ENCODE data around the gene MBTPS1. TPM values are rescaled to one million over a fixed set of nuclear protein-coding genes. Genes with fewer than 3 reads are reported as not detected.

MBTPS1 gene
- total and polyA plus RNA-seq, 4 donors = 45.5 to 130 (median 68.0) TPM

DNA sequence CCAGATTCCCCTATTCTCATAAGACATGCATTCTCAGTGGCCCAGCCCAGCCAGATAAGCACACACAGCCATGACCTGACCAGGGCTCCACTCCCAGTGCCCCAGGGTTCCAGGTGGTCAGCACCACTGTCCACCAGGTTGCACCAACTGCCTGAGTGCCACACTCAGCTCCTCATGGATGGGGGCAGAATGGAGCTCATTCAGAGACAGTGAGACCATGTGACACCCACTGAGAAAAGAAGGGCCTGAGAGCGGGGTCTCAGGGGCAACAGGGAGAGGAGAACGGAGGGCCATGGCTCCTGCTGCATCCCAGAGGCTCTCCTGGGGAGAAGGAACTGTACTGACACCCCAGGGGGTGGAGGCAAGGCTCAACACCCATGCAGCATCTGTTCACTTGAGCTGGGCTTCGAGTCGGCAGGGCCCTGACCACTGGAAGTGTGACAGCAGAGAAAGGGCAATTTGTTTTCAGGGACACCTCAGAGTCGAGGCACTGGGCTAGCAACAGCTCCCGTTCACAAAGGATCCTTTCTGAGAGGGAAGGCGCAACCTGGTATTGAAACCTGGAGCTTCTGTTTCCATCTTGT is 55.4 kb downstream of the MBTPS1 start:
- Histone ChIP-seq H3K9me3 (ENCODE audit: control insufficient read depth in 4 of 4, insufficient read depth in 3 of 4, low read length in 3 of 4) (no peaks in the 10 kb centered on the region), H3K9ac (ENCODE audit: insufficient read depth in 1 of 2, low read length in 2 of 2) (no peak overlapping the region), H3K27ac (ENCODE audit: low read depth in 1 of 2, low read length in 1 of 2) (no peak overlapping the region), H3K4me1 (ENCODE audit: control insufficient read depth in 5 of 5, insufficient read depth in 5 of 5, low read length in 5 of 5) (no peaks in the 10 kb centered on the region), H3K36me3 (ENCODE audit: control insufficient read depth in 4 of 4, insufficient read depth in 4 of 4, low read length in 4 of 4) (peaks cover 18 to 62% (median 39%) of the 10 kb centered on the region in 4 donors), H3K4me3 (no peak overlapping the region), H3K27me3 (ENCODE audit: control insufficient read depth in 3 of 3, insufficient read depth in 3 of 3, low read length in 2 of 3) (no peaks in the 10 kb centered on the region)
- TF ChIP-seq, protein P1, sequence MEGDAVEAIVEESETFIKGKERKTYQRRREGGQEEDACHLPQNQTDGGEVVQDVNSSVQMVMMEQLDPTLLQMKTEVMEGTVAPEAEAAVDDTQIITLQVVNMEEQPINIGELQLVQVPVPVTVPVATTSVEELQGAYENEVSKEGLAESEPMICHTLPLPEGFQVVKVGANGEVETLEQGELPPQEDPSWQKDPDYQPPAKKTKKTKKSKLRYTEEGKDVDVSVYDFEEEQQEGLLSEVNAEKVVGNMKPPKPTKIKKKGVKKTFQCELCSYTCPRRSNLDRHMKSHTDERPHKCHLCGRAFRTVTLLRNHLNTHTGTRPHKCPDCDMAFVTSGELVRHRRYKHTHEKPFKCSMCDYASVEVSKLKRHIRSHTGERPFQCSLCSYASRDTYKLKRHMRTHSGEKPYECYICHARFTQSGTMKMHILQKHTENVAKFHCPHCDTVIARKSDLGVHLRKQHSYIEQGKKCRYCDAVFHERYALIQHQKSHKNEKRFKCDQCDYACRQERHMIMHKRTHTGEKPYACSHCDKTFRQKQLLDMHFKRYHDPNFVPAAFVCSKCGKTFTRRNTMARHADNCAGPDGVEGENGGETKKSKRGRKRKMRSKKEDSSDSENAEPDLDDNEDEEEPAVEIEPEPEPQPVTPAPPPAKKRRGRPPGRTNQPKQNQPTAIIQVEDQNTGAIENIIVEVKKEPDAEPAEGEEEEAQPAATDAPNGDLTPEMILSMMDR (IDR thresholded peaks at IDR 0.05; ENCODE audit: control extremely low read depth, extremely low read depth) = no peak
- 91 to 92% methylated on average over 7 of the region's 7 CpGs for WGBS, 2 donors
- ATAC-seq (ENCODE audit: insufficient read depth, low FRiP score) (no peak), DNase-seq (no peak)

DNA sequence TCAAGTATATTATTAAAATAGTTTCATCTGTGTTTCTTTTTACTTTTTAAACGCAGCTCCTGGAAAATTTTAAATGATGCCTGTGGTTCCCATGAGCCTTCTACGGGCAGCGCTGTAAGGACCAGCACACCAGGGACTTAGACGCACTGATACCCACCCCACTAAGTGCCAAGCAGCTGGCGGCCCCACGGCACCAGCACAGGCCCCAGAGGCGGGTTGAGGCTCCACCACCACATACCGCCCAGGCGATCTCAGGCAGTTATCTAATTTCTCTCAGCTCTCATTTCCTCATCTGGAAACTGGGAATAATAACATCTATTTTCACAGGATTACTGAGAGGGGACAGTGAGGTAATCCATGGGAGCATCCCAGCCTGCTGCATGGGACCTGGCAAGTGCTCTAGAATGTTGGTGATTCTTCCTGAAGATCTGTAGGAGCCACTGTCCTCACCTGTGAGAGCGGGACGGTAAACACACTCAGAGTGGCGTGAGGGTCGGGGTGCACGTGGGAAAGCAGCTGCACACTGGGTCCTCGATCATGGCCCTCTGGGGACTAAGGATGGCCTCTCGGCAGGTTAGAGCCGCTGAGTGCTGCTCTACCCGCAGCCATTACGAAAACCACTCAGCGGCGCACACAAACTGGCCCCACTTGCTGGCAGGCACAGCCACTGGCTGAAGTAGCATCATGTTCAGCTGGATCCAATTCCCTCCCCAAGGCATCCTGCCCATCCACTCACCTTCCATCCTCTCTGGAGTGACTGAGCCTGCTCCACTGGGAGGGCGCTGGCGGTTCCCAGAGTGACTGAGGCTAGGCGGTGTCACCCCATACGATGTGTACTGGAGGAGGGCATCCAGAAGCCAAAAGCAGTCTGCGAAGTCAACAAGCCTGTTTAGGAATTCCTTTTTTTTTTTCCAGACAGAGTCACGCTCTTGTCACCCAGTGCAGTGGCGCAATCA is 56.5 kb downstream of the MBTPS1 start:
- no peak for DNase-seq
- TF ChIP-seq, protein P1 (IDR thresholded peaks at IDR 0.05; ENCODE audit: control extremely low read depth, extremely low read depth) = no peak
- Histone ChIP-seq H3K4me1 (ENCODE audit: control insufficient read depth in 5 of 5, insufficient read depth in 5 of 5, low read length in 5 of 5) (peaks cover 0 to 7% (median 0%) of the 10 kb centered on the region in 5 donors), H3K27ac (ENCODE audit: low read depth in 1 of 2, low read length in 1 of 2) (no peak overlapping the region), H3K27me3 (ENCODE audit: control insufficient read depth in 3 of 3, insufficient read depth in 3 of 3, low read length in 2 of 3) (no peaks in the 10 kb centered on the region), H3K4me3 (no peak overlapping the region), H3K9ac (ENCODE audit: insufficient read depth in 1 of 2, low read length in 2 of 2) (no peak overlapping the region), H3K36me3 (ENCODE audit: control insufficient read depth in 4 of 4, insufficient read depth in 4 of 4, low read length in 4 of 4) (peaks cover 17 to 58% (median 45%) of the 10 kb centered on the region in 4 donors), H3K9me3 (ENCODE audit: control insufficient read depth in 4 of 4, insufficient read depth in 3 of 4, low read length in 3 of 4) (no peaks in the 10 kb centered on the region)
- WGBS, 2 donors = 95 to 96% methylated on average over 28 of the region's 28 CpGs
- ATAC-seq (ENCODE audit: insufficient read depth, low FRiP score) = no peak

DNA sequence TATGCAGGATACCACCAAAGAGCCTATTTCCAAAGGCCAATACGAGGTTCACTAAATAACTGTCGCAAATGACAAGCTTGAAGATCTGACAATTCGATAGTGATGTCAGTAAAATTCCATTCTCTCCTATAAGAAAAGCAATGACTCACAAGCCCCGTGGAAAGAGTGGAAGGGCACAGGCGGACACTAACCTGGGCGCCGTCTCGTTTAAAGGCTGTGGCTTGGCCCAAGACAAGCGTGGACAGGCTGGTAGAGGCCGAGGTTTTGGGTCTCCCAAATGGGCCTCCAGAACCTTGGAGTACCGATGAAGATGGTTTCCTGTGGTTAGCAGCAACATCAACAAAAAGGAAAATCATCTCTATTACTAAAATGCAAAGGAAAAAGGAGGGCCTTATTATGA is 57.6 kb downstream of the MBTPS1 start:
- H3K9me3 ChIP-seq (ENCODE audit: control insufficient read depth in 4 of 4, insufficient read depth in 3 of 4, low read length in 3 of 4) = no peaks in the 10 kb centered on the region
- no peak overlapping the region for H3K9ac ChIP-seq (ENCODE audit: insufficient read depth in 1 of 2, low read length in 2 of 2)
- no peak for DNase-seq
- H3K4me1 ChIP-seq (ENCODE audit: control insufficient read depth in 5 of 5, insufficient read depth in 5 of 5, low read length in 5 of 5) = peaks cover 0 to 8% (median 0%) of the 10 kb centered on the region in 5 donors
- H3K4me3 ChIP-seq = no peak overlapping the region
- H3K27me3 ChIP-seq (ENCODE audit: control insufficient read depth in 3 of 3, insufficient read depth in 3 of 3, low read length in 2 of 3) = no peaks in the 10 kb centered on the region
- peak overlapping the region in 1 of 2 donors; percentile 78 for H3K27ac ChIP-seq (ENCODE audit: low read depth in 1 of 2, low read length in 1 of 2)
- TF ChIP-seq, protein P1 (IDR thresholded peaks at IDR 0.05; ENCODE audit: control extremely low read depth, extremely low read depth) = no peak
- no peak for ATAC-seq (ENCODE audit: insufficient read depth, low FRiP score)
- WGBS, 2 donors = 91 to 96% methylated on average over 11 of the region's 11 CpGs
- peaks cover 17 to 63% (median 48%) of the 10 kb centered on the region in 4 donors for H3K36me3 ChIP-seq (ENCODE audit: control insufficient read depth in 4 of 4, insufficient read depth in 4 of 4, low read length in 4 of 4)

Measured in lung (tissue), 12 donors.